ENCODE data around the gene DISP1.

The DISP1 gene

GRCh38 chr1:222787729-222788128 is 27.1 kb upstream of the DISP1 start:
- Histone ChIP-seq H3K79me2 (ENCODE audit: low read length) (no peaks in the 10 kb centered on the region), H3K4me2 (ENCODE audit: low read depth, low read length) (no peak overlapping the region), H3K27me3 (replicated peaks; ENCODE audit: insufficient read depth, low read length) (no peaks in the 10 kb centered on the region), H3K4me1 (ENCODE audit: low read length) (no peaks in the 10 kb centered on the region), H3K9ac (ENCODE audit: low read length) (no peak overlapping the region), H3K36me3 (replicated peaks; ENCODE audit: insufficient read depth, low read length) (no peaks in the 10 kb centered on the region), H3K9me3 (replicated peaks; ENCODE audit: insufficient read depth, low read length) (no peaks in the 10 kb centered on the region), H3K27ac (ENCODE audit: low read length) (no peak overlapping the region), H2AFZ (ENCODE audit: low read length) (no peak overlapping the region), H3F3A (ENCODE audit: insufficient read depth, low read length) (no peaks in the 10 kb centered on the region), H3K4me3 (ENCODE audit: low read length) (no peak overlapping the region), H3K9me2 (replicated peaks; ENCODE audit: insufficient read depth, low read length) (no peaks in the 10 kb centered on the region), H4K20me1 (ENCODE audit: insufficient read depth, low read length) (no peaks in the 10 kb centered on the region)
- no peak for DNase-seq
- TF ChIP-seq EZH2phosphoT487 (IDR thresholded peaks at IDR 0.05; ENCODE audit: low read length) (no peak), EZH2 (optimal IDR thresholded peaks at IDR 0.05; ENCODE audit: low read depth, low read length) (no peak), CTCF (IDR thresholded peaks at IDR 0.05; ENCODE audit: low read length) (no peak)

- no peak for DNase-seq
- Histone ChIP-seq H3K4me2 (ENCODE audit: low read depth, low read length) (no peak overlapping the region), H3K79me2 (ENCODE audit: low read length) (no peaks in the 10 kb centered on the region), H3K9me2 (replicated peaks; ENCODE audit: insufficient read depth, low read length) (no peaks in the 10 kb centered on the region), H2AFZ (ENCODE audit: low read length) (no peak overlapping the region), H4K20me1 (ENCODE audit: insufficient read depth, low read length) (no peaks in the 10 kb centered on the region), H3K4me3 (ENCODE audit: low read length) (no peak overlapping the region), H3K9ac (ENCODE audit: low read length) (no peak overlapping the region), H3K27ac (ENCODE audit: low read length) (no peak overlapping the region), H3K4me1 (ENCODE audit: low read length) (no peaks in the 10 kb centered on the region), H3K27me3 (replicated peaks; ENCODE audit: insufficient read depth, low read length) (no peaks in the 10 kb centered on the region), H3K9me3 (replicated peaks; ENCODE audit: insufficient read depth, low read length) (no peaks in the 10 kb centered on the region), H3K36me3 (replicated peaks; ENCODE audit: insufficient read depth, low read length) (no peaks in the 10 kb centered on the region), H3F3A (ENCODE audit: insufficient read depth, low read length) (no peaks in the 10 kb centered on the region)
- TF ChIP-seq CTCF (IDR thresholded peaks at IDR 0.05; ENCODE audit: low read length) (no peak), EZH2phosphoT487 (IDR thresholded peaks at IDR 0.05; ENCODE audit: low read length) (no peak), EZH2 (optimal IDR thresholded peaks at IDR 0.05; ENCODE audit: low read depth, low read length) (no peak)
Observed at GRCh38 chr1:222788402-222789156, 26.3 kb upstream of the DISP1 start.

GRCh38 chr1:222790115-222790514 is 24.7 kb upstream of the DISP1 start:
- Histone ChIP-seq H2AFZ (ENCODE audit: low read length) (no peak overlapping the region), H3K4me3 (ENCODE audit: low read length) (no peak overlapping the region), H3K9me3 (replicated peaks; ENCODE audit: insufficient read depth, low read length) (no peaks in the 10 kb centered on the region), H3K4me2 (ENCODE audit: low read depth, low read length) (no peak overlapping the region), H3F3A (ENCODE audit: insufficient read depth, low read length) (no peaks in the 10 kb centered on the region), H3K79me2 (ENCODE audit: low read length) (no peaks in the 10 kb centered on the region), H3K9me2 (replicated peaks; ENCODE audit: insufficient read depth, low read length) (no peaks in the 10 kb centered on the region), H3K27ac (ENCODE audit: low read length) (no peak overlapping the region), H3K4me1 (ENCODE audit: low read length) (no peaks in the 10 kb centered on the region), H4K20me1 (ENCODE audit: insufficient read depth, low read length) (no peaks in the 10 kb centered on the region), H3K9ac (ENCODE audit: low read length) (no peak overlapping the region), H3K27me3 (replicated peaks; ENCODE audit: insufficient read depth, low read length) (no peaks in the 10 kb centered on the region), H3K36me3 (replicated peaks; ENCODE audit: insufficient read depth, low read length) (no peaks in the 10 kb centered on the region)
- DNase-seq, result no peak
- TF ChIP-seq EZH2 (optimal IDR thresholded peaks at IDR 0.05; ENCODE audit: low read depth, low read length) (no peak), EZH2phosphoT487 (IDR thresholded peaks at IDR 0.05; ENCODE audit: low read length) (no peak), CTCF (IDR thresholded peaks at IDR 0.05; ENCODE audit: low read length) (no peak)

All from MM.1S (cell line).